Inflammatory macrophage (primary cell): ENCODE data around the gene PADI4.

ENCODE experiments used
- DNase-seq, 2 donors: peaks; one replicate each; pipeline ENCODE4 v3.0.0-alpha.2; 2020 to 2022
- total RNA-seq, 18 experiments: gene quantifications; one replicate each; lab custom pipeline; 2026; ENCODE audit warnings: mixed read lengths in 6 of 18, inconsistent platforms in 2 of 18; lab: John Stamatoyannopoulos, UW

The PADI4 gene
- total RNA-seq: 0 to 7.8 (median 0.13) reads per million in 18 experiments

GRCh38 chr1:17307946-17308345 is at the start of gene PADI4:
Gene PADI4, plus strand, starts transcription at chr1:17308197. Its CDS starts 26 bp downstream, at chr1:17308223.
- peak; percentile 26 to 36 for DNase-seq

GRCh38 chr1:17258758-17259130 is 49.3 kb upstream of the PADI4 start:
- no peak for DNase-seq

GRCh38 chr1:17259233-17259873 is 48.6 kb upstream of the PADI4 start:
- no peak for DNase-seq

- DNase-seq: no peak
Measured at GRCh38 chr1:17260264-17260663, 47.7 kb upstream of the PADI4 start.

- DNase-seq: no peak
Measured at GRCh38 chr1:17260738-17261137, 47.3 kb upstream of the PADI4 start.

GRCh38 chr1:17263936-17264335 is 44.1 kb upstream of the PADI4 start:
- no peak for DNase-seq

GRCh38 chr1:17264470-17264869 is 43.5 kb upstream of the PADI4 start:
- DNase-seq: no peak

GRCh38 chr1:17265162-17265561 is 42.8 kb upstream of the PADI4 start:
- no peak for DNase-seq

- no peak for DNase-seq
Measured at GRCh38 chr1:17265950-17266349, 42.0 kb upstream of the PADI4 start.

GRCh38 chr1:17270891-17271765 is 36.9 kb upstream of the PADI4 start:
- no peak for DNase-seq

GRCh38 chr1:17272066-17272465 is 35.9 kb upstream of the PADI4 start:
- no peak for DNase-seq

GRCh38 chr1:17272646-17273045 is 35.4 kb upstream of the PADI4 start:
- DNase-seq: peak; percentile 18 to 28

- DNase-seq: no peak
Measured at GRCh38 chr1:17273096-17273495, 34.9 kb upstream of the PADI4 start.

- DNase-seq: peak; percentile 47 to 58
Measured at GRCh38 chr1:17274186-17275170, 33.5 kb upstream of the PADI4 start.

GRCh38 chr1:17276568-17276967 is 31.4 kb upstream of the PADI4 start:
- peak; percentile 56 to 57 for DNase-seq

GRCh38 chr1:17277511-17278159 is 30.4 kb upstream of the PADI4 start:
- DNase-seq: no peak

- no peak for DNase-seq
Measured at GRCh38 chr1:17278996-17279830, 28.8 kb upstream of the PADI4 start.

GRCh38 chr1:17280436-17280835 is 27.6 kb upstream of the PADI4 start:
- no peak for DNase-seq

- no peak for DNase-seq
Measured at GRCh38 chr1:17280894-17281293, 27.1 kb upstream of the PADI4 start.

- DNase-seq: peak; percentile 72 to 90
Measured at GRCh38 chr1:17281775-17282181, 26.2 kb upstream of the PADI4 start.

GRCh38 chr1:17282836-17283235 is 25.2 kb upstream of the PADI4 start:
- no peak for DNase-seq
